Astrocyte of the hippocampus (primary cell): ENCODE results near the gene TULP4.
A peak's percentile ranks its signal among the peaks of the same experiment; 100 is the strongest.
"Not testable (repeated sequence)": the region's sequence is repeated elsewhere in the genome, so short reads cannot be mapped to it uniquely, and the experiment has no call there.

Source experiments
- DNase-seq: peaks from one replicate; pipeline ENCODE4 v3.0.0; 2011; ENCODE audit warnings: low read depth, low spot score

The TULP4 gene

DNA sequence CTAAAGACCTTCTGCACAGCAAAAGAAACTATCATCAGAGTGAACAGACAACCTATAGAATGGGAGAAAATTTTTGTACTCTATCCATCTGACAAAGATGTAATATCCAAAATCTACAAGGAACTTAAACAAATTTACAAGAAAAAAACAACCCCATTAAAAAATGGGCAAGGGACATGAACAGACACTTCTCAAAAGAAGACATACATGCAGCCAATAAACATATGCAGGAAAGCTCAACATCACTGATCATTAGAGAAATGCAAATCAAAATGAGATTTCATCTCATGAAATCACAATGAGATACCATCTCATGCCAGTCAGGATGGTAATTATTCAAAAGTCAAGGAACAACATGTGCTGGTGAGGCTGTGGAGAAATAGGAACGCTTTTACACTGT, 215.6 kb downstream of the TULP4 start:
- not testable (repeated sequence) for DNase-seq

DNA sequence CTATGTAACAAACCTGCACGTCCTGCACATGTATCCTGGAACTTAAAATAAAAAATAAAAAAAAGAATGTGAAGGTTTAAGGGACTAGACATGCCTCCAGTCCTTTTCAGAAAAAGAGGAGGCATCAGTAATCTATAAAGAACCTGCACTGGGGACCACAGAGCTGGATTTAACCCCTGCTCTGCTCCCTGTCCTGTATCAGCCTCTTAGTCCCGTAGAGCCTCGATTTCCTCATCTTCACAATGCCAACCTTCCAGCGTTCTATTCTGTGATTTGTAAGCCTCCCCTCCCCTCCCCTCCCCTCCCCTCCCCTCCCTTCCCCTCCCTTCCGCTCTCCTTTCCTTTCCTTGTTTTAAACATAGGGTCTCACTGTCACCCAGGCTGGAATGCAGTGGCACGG, 216.6 kb downstream of the TULP4 start:
- DNase-seq = no peak

- DNase-seq = no peak
Observed at GRCh38 chr6:158529629-158530028, 217.4 kb downstream of the TULP4 start.

GRCh38 chr6:158531566-158531965, 219.3 kb downstream of the TULP4 start:
- DNase-seq = no peak

GRCh38 chr6:158531970-158532369, 219.7 kb downstream of the TULP4 start:
- DNase-seq = no peak

- peak; percentile 89 for DNase-seq
Observed at GRCh38 chr6:158536084-158536890, 224.0 kb downstream of the TULP4 start.

- peak; percentile 49 for DNase-seq
Observed at GRCh38 chr6:158536891-158537798, 224.9 kb downstream of the TULP4 start.

DNA sequence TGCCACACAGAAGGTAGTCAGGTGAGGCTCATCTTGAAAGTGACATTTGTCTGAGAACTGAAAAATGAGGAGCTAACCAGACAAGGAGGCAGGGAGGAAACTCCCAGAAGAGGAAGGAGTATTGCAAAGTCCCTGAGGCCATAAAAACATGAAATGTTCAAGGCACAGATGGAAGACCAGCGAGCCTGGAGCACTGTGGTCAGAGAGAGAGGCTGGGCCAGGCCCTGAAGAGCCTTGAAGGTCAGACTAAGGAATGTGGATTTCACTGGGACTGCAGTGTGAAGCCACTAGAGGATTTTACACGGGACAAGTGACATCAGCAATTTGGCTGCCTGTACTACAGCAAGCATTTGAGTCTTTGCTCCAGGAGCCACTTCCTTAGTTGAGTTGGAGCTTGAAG, 226.5 kb downstream of the TULP4 start:
- no peak for DNase-seq

DNA sequence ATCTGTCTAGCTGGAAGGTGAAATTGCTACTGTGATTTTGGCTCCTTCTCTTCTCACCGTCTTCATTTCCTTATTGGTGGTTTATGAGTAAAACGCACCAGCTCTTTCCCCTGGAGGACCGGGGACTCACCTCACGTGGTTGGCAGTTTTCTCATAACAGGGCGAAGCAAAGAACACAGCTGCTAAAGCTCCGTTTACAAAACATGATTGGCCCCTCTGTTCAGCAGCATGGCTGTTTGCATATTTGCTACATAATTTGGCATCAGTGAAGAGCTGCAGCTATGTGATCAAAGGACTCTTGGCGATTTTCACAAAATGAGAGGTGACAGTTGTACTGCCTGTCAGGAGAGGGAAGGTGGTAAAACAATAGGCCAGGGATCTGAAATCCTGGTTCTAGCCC, 227.1 kb downstream of the TULP4 start:
- no peak for DNase-seq

DNA sequence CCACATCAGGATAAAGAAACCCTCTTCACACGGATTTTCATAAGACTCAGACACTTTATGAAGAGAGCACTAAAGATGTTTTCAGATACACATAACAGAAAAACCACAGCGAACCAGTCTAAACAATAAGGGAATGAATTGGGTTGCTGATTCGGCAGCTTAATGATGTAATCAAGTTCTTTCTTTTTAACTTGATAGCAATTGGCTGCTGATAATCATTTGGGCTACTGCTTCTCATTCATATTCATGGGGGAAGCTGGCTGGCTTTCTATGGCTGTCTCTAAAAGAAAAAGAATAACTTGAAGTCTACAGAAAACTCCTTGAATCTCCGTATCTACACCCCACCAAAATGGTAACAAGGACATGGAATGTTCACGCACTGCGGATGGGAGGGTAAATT, 227.6 kb downstream of the TULP4 start:
- DNase-seq = no peak

GRCh38 chr6:158543606-158544185, 231.4 kb downstream of the TULP4 start:
- no peak for DNase-seq

- no peak for DNase-seq
Observed at GRCh38 chr6:158544428-158544827, 232.2 kb downstream of the TULP4 start.

DNA sequence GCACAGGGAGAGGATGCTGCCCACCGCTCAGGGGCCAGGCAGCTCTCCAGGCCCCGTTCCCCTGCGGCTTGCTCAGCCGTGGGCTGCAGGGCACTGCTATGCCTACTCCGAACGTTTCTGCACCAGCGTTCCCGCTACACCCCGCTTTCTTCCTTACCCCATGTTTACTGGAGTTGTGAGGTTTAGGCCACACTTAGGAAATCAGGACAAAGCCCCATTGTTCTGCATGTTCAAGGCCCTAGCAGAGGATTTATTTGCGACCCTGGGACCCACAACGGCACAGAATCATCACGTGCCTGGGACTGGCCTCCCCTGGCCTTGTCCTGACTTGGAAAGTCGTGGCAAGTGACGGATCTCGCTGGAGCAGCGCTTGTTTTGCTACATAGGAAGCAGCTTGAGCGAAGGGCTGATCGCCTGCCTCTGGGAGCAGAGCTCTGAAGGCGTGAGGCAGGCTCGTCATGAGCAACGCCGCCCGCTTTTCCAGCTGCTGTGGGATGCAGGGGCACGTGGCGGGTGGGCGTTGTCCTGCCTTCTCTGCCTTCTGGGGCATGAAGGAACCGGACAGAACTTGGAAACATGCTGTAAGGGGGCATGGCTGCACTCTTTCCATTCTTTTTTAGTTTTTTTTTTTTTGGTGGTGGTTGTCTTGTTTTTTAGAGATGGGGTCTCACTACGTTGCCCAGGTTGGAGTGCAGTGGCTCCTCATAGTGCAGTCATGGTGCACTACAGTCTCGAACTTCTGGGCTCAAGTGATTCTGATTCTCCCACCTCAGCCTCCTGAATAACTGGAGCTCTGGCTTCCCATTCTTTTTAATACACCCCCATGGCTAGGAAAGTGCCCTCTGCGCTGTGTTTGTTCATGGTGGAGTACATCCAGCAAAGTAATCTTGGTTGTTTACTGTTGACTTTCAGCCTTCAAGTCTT, 233.0 kb downstream of the TULP4 start:
- DNase-seq = no peak

- DNase-seq = peak; percentile 37
Observed at GRCh38 chr6:158548418-158549161, 236.3 kb downstream of the TULP4 start.

DNA sequence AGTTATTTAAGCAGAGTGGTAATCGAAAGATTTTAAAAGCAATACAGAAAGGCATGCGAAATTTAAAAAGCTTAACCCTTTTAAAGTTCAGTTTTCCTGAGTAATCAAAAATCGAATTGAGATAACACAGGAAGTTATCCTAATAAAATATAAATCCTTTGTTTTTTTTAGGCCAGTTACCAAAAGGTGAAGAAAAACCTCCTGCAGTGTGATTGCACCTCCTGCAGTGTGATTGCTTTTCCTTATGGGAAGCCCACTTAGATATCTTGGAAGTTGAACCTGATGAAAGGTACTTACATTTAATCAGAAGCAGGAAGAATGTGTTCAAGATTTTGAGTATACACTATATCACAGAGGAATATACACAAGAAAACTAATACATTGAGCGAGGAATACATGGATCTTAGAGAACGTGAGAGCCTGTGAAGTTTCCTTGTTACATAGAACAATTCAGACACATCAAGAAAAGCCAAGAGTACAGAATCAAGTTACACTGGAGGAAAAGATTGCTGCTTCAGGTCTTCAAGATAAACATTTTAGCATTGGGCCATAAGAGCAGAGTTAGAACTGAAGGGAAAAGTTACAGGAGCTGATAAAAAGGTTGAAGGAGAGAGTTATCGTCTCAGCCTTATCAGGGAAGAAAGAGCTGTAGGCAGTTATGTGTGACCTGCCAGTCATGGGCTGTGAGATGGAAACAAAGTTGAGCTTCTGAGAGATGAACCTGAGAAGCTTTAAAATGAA, 240.0 kb downstream of the TULP4 start:
- DNase-seq = no peak

DNA sequence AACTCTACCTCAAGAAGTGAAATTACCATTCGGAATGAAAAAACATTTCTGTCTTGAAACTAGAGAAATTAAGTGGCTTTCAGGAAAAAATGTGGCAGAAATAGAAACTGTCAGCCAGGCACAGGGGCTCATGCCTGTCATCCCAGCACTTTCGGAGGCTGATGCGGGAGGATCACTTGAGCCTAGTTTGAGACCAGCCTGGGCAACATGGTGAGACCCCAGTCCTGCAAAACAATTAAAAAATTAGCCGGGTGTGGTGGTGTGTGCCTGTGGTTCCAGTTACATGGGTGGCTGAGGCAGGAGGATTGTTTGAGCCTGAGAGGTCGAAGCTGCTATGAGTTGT, 240.5 kb downstream of the TULP4 start:
- no peak for DNase-seq

DNA sequence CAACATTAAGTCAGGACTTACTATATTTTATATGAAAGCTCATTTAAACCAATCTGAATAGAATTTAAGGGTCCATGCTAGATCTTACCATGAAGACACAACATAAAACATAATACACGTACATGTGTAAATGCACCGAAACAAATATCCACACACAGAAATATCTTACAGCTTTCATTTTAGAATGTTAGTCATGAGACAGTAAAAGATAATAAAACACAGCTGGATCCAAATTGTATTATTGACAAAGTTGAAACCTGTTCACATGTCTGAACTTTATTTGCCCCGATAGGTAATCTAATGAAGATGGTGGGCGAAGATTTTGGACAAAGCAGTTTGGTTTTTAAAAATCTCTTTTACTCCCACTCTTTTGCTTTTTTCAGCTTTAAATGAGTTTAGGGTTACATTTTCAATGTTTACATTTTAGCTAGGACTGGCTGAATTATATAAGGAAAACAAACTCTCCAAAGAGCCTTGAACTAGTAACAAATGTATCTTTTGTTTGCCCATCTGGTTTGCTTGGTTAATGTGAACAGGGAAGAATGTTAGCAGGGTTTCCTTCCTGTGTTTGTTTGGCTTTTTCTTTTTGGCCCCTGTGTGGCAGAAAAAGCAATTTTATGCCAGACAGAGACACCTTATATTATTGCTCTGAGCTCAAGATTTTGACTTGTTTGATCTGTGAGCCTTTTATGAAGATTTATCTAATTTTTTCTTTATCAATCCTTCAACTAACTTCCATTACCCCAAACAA, 242.5 kb downstream of the TULP4 start:
- no peak for DNase-seq

- no peak for DNase-seq
Observed at GRCh38 chr6:158556113-158556512, 243.8 kb downstream of the TULP4 start.

- DNase-seq = not testable (repeated sequence)
Observed at GRCh38 chr6:158557110-158557509, 244.8 kb downstream of the TULP4 start.
